DND-41 (cell line): ENCODE measurements around the gene TBC1D22A.

Experiments used
- ATAC-seq: fragments of 200-7000 bp; cut with Tn5 transposase; 3 replicates; pipeline ENCODE4 v1.9.1; 2021; ENCODE audit warnings: low read depth; ENCODE audit not compliant: insufficient read depth
- DNase-seq: peaks from one replicate; pipeline ENCODE4 v3.0.0-alpha.2; 2020
- H2AFZ ChIP-seq: 2 replicates; pipeline ENCODE4 v1.6.0; 2012; ENCODE audit warnings: low read depth, low read length
- H3K27ac ChIP-seq: 2 replicates; pipeline ENCODE4 v1.5.1; 2012; ENCODE audit warnings: low read length, inconsistent platforms
- H3K27me3 ChIP-seq: fragments of 200-600 bp; sonication (generic); 2 replicates; pipeline ENCODE4 v1.6.0; 2012; ENCODE audit warnings: low read length, mild to moderate bottlenecking, inconsistent platforms; ENCODE audit not compliant: insufficient read depth, poor library complexity
- H3K36me3 ChIP-seq: 2 replicates; pipeline ENCODE4 v1.5.1; 2012; ENCODE audit warnings: low read length, inconsistent platforms; ENCODE audit not compliant: insufficient read depth
- H3K4me1 ChIP-seq: 2 replicates; pipeline ENCODE4 v1.5.1; 2012; ENCODE audit warnings: mild to moderate bottlenecking, low read length; ENCODE audit not compliant: insufficient read depth
- H3K4me2 ChIP-seq: 2 replicates; pipeline ENCODE4 v1.6.0; 2012; ENCODE audit warnings: mild to moderate bottlenecking, moderate library complexity, low read length, inconsistent platforms; ENCODE audit not compliant: insufficient read depth
- H3K4me3 ChIP-seq, 2 experiments: fragments of 200-600 bp in 1 of 2; shearing (Covaris generic) in 1 of 2; 2 replicates each; pipeline ENCODE4 v1.5.1; 2012 to 2016; ENCODE audit warnings: inconsistent platforms in 2 of 2, low read length in 2 of 2, mild to moderate bottlenecking in 2 of 2, low read depth in 1 of 2, moderate library complexity in 1 of 2
- H3K79me2 ChIP-seq: 2 replicates; pipeline ENCODE4 v1.6.0; 2012; ENCODE audit warnings: low read length, inconsistent platforms; ENCODE audit not compliant: insufficient read depth
- H3K9ac ChIP-seq: 2 replicates; pipeline ENCODE4 v1.6.0; 2012; ENCODE audit warnings: low read depth, mild to moderate bottlenecking, inconsistent platforms, low read length, moderate library complexity
- H3K9me3 ChIP-seq: 2 replicates; pipeline ENCODE4 v1.5.1; 2012; ENCODE audit warnings: low read length, moderate library complexity, mild to moderate bottlenecking, inconsistent platforms; ENCODE audit not compliant: insufficient read depth, severe bottlenecking
- H4K20me1 ChIP-seq: 2 replicates; pipeline ENCODE4 v1.6.0; 2012; ENCODE audit warnings: low read length; ENCODE audit not compliant: insufficient read depth
- CTCF ChIP-seq: IDR thresholded peaks from 2 replicates; pipeline ENCODE4 v1.5.1; 2012; ENCODE audit warnings: borderline replicate concordance, low read length, moderate library complexity, mild to moderate bottlenecking; ENCODE audit not compliant: poor library complexity, severe bottlenecking; ENCODE audit errors: extremely low read depth
- EZH2 ChIP-seq: IDR thresholded peaks from 3 replicates; pipeline ENCODE4 v1.6.1; 2012; ENCODE audit warnings: borderline replicate concordance, low read depth, mild to moderate bottlenecking, moderate library complexity, low read length, inconsistent platforms; ENCODE audit not compliant: severe bottlenecking

The TBC1D22A gene

DNA sequence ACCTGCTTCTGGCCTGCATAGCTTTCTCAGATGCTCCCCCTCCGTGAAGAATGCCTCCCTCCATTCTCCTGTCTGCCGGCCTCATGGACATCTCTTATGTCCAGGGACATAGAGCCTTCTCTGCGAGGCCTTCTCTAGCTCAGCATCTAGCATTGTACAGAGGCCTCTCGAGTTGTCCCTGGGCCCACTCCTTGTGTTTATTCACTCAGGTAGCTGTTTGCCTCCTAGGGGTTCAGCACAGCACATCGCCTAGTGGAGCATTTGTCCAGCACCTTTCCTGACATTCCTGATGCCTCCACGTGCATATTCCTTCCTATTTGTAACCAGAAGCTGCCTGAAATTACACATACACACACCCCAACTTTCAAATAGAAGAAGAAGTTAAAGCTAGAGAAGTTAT is 101.3 kb downstream of the TBC1D22A start:
- peaks cover 12% of the 10 kb centered on the region; the same call in 1 of the 2 replicates for H3K79me2 ChIP-seq
- DNase-seq (no peak), ATAC-seq (no peak)
- no peak overlapping the region for H2AFZ ChIP-seq
- peaks cover 3% of the 10 kb centered on the region; the same call in 1 of the 2 replicates for H3K36me3 ChIP-seq
- H3K4me3 ChIP-seq = no peak overlapping the region
- H3K9me3 ChIP-seq = no peaks in the 10 kb centered on the region
- TF ChIP-seq CTCF = no peak
- no peak for TF ChIP-seq EZH2
- H3K4me1 ChIP-seq = no peaks in the 10 kb centered on the region
- no peak overlapping the region for H3K4me2 ChIP-seq
- H4K20me1 ChIP-seq = no peaks in the 10 kb centered on the region
- no peak overlapping the region for H3K9ac ChIP-seq
- no peak overlapping the region for H3K27ac ChIP-seq
- no peaks in the 10 kb centered on the region for H3K27me3 ChIP-seq

DNA sequence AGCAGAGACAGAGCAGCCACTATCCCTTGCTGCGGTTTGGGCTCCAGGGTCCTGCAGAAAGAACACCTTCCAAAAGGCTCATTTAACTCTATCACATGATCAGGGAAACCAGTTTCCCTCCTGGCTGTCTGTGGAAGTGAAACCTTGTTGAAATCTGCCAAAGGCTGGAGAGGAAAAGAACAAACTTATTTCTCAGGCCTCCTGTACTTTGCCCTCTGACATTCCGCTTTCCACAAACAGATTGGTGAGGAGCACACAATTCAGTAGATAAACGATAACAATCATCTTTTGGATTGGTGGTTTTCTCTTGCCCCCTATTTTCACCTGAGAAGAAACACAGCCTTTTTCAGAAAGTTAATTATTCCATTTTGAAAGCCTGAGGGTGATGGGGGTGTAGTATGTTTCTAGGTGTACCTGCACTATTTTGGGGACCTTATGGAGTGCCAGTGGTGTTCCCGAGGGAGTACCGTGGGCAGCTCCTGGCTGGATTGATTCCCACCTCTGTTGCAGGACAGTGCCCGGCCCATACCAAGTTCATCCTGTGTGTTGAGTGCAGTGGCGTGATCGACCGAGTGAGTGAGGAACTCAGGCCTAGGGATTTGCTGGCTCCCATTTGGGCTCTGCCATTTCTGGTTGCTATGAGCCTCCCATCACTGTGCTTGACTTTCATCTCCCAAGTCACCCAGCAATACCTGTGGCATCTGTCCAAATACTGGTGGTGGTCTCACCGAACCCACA is 102.0 kb downstream of the TBC1D22A start:
- no peak overlapping the region for H3K4me3 ChIP-seq
- ATAC-seq (no peak), DNase-seq (no peak)
- no peaks in the 10 kb centered on the region for H4K20me1 ChIP-seq
- H3K9me3 ChIP-seq = no peaks in the 10 kb centered on the region
- peaks cover 12% of the 10 kb centered on the region; the same call in 1 of the 2 replicates for H3K79me2 ChIP-seq
- no peaks in the 10 kb centered on the region for H3K4me1 ChIP-seq
- H2AFZ ChIP-seq = no peak overlapping the region
- H3K27me3 ChIP-seq = no peaks in the 10 kb centered on the region
- peaks cover 3% of the 10 kb centered on the region; the same call in 1 of the 2 replicates for H3K36me3 ChIP-seq
- no peak overlapping the region for H3K27ac ChIP-seq
- no peak overlapping the region for H3K9ac ChIP-seq
- TF ChIP-seq EZH2 (no peak), CTCF (no peak)
- H3K4me2 ChIP-seq = no peak overlapping the region

GRCh38 chr22:46865052-46865434 is 102.6 kb downstream of the TBC1D22A start:
- no peaks in the 10 kb centered on the region for H4K20me1 ChIP-seq

More at GRCh38 chr22:46865052-46865434, 102.6 kb downstream of the TBC1D22A start:
- no peak overlapping the region for H3K4me3 ChIP-seq
- no peak overlapping the region for H3K9ac ChIP-seq
- TF ChIP-seq CTCF (no peak), EZH2 (no peak)
- H3K4me1 ChIP-seq = no peaks in the 10 kb centered on the region
- H3K79me2 ChIP-seq = peaks cover 12% of the 10 kb centered on the region; the same call in 1 of the 2 replicates
- no peak overlapping the region for H3K4me2 ChIP-seq
- no peak for ATAC-seq
- peaks cover 2% of the 10 kb centered on the region for H3K9me3 ChIP-seq
- no peaks in the 10 kb centered on the region for H3K27me3 ChIP-seq
- no peak overlapping the region for H3K27ac ChIP-seq
- no peak overlapping the region for H2AFZ ChIP-seq
- H3K36me3 ChIP-seq = peaks cover 3% of the 10 kb centered on the region; the same call in 1 of the 2 replicates
- DNase-seq = no peak
